A673 (cell line): ENCODE results near the gene EGLN2. TPM values are rescaled to one million over a fixed set of nuclear protein-coding genes. Genes with fewer than 3 reads are reported as not detected.
"Not testable (repeated sequence)": the region's sequence is repeated elsewhere in the genome, so short reads cannot be mapped to it uniquely, and the experiment has no call there.

Experiments
- BruUV-seq: library from RNA; stranded (reverse); fragments of 400-500 nt; replicated peaks from 2 replicates; lab custom pipeline; 2021; lab: Mats Ljungman, UMichigan
- CTCF ChIA-PET: fragments of 300-600 bp; sonication (Branson Sonifier 250); formaldehyde crosslinking; loops from one replicate; lab custom pipeline; 2022; ENCODE audit warnings: antibody characterized with exemption; lab: Charles Lee
- POLR2A ChIA-PET: fragments of 300-600 bp; sonication (Branson Sonifier 250); formaldehyde crosslinking; loops from one replicate; lab custom pipeline; 2022; ENCODE audit warnings: antibody characterized with exemption; ENCODE audit not compliant: low non-redundant PET; lab: Charles Lee
- DNase-seq: peaks from one replicate; pipeline ENCODE4 v3.0.0-alpha.2; 2015; ENCODE audit warnings: low spot score
- H3K27ac ChIP-seq: fragments of 200-600 bp; sonication (generic); 2 replicates; pipeline ENCODE4 v1.5.1; 2016; ENCODE audit warnings: mixed run types, low read depth, mild to moderate bottlenecking, mixed read lengths, antibody characterized with exemption, low read length; ENCODE audit not compliant: poor library complexity, severe bottlenecking
- H3K27me3 ChIP-seq: fragments of 200-600 bp; sonication (generic); replicated peaks from 2 replicates; pipeline ENCODE4 v1.6.1; 2017; ENCODE audit warnings: mixed run types, low read depth, mild to moderate bottlenecking, mixed read lengths, antibody characterized with exemption, low read length; ENCODE audit not compliant: insufficient read depth, poor library complexity
- H3K36me3 ChIP-seq: fragments of 200-600 bp; sonication (generic); 2 replicates; pipeline ENCODE4 v1.6.1; 2016; ENCODE audit warnings: mixed run types, mild to moderate bottlenecking, mixed read lengths, antibody characterized with exemption, low read length; ENCODE audit not compliant: insufficient read depth, poor library complexity, severe bottlenecking
- H3K4me1 ChIP-seq: fragments of 200-600 bp; sonication (generic); 2 replicates; pipeline ENCODE4 v1.6.1; 2017; ENCODE audit warnings: mixed run types, mild to moderate bottlenecking, mixed read lengths, antibody characterized with exemption, low read length; ENCODE audit not compliant: insufficient read depth, poor library complexity, severe bottlenecking
- H3K4me3 ChIP-seq: fragments of 200-600 bp; sonication (generic); 2 replicates; pipeline ENCODE4 v1.5.1; 2016; ENCODE audit warnings: low read depth, mixed run types, mild to moderate bottlenecking, mixed read lengths, low read length; ENCODE audit not compliant: poor library complexity, severe bottlenecking
- H3K9me3 ChIP-seq: fragments of 200-600 bp; sonication (generic); 2 replicates; pipeline ENCODE4 v1.6.1; 2016; ENCODE audit warnings: mixed run types, low read depth, mild to moderate bottlenecking, mixed read lengths, antibody characterized with exemption, low read length; ENCODE audit not compliant: poor library complexity, severe bottlenecking
- EZH2 ChIP-seq: fragments of 200-600 bp; sonication (generic); IDR thresholded peaks from 2 replicates; pipeline ENCODE4 v1.6.1; 2017; ENCODE audit warnings: borderline replicate concordance, low read depth, mild to moderate bottlenecking, mixed read lengths, antibody characterized with exemption, low read length; ENCODE audit not compliant: poor library complexity, severe bottlenecking
- intact Hi-C: fragments of 100-400 bp; cut with micrococcal nuclease; formaldehyde crosslinking; loops from one replicate; pipeline ENCODE4 v1.10.0; 2022; ENCODE audit not compliant: unreplicated experiment
- total RNA-seq: library from RNA; stranded (reverse); gene quantifications from 2 replicates; pipeline ENCODE4 v1.2.3, GENCODE V29; 2021
- TF ChIP-seq, protein P1 (sequence below): fragments of 300-800, 200-600 bp; sonication (generic); conservative IDR thresholded peaks from 2 replicates; pipeline ENCODE4 v1.5.1; 2017; ENCODE audit warnings: low read depth, mild to moderate bottlenecking, antibody characterized with exemption, low read length, moderate library complexity, mixed read lengths

EGLN2 gene
- total RNA-seq, 1 experiment from 2014 or later = 113 TPM

DNA sequence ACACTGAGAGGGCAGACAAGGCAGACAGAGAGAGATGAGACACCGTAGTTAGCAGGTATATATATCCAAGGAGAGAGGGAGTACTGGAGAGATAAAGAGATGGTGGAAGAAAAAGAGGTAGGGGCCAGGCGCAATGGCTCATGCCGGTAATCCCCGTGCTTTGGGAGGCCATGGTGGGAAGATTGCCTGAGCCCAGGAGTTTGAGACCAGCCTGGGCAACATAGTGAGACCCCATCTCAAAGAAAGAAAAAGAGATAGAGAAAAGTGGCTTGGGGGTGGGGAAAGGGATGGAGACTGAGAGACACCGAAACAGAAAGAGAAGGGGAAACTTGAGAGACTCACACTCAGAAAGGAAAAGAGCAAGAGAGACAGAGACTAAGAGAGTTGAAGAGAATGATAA, 18.4 kb upstream of the EGLN2 start:
- DNase-seq = no peak
- no peaks in the 10 kb centered on the region for H3K36me3 ChIP-seq
- peaks cover 12% of the 10 kb centered on the region for H3K4me1 ChIP-seq
- no peak for TF ChIP-seq EZH2
- TF ChIP-seq, protein P1, sequence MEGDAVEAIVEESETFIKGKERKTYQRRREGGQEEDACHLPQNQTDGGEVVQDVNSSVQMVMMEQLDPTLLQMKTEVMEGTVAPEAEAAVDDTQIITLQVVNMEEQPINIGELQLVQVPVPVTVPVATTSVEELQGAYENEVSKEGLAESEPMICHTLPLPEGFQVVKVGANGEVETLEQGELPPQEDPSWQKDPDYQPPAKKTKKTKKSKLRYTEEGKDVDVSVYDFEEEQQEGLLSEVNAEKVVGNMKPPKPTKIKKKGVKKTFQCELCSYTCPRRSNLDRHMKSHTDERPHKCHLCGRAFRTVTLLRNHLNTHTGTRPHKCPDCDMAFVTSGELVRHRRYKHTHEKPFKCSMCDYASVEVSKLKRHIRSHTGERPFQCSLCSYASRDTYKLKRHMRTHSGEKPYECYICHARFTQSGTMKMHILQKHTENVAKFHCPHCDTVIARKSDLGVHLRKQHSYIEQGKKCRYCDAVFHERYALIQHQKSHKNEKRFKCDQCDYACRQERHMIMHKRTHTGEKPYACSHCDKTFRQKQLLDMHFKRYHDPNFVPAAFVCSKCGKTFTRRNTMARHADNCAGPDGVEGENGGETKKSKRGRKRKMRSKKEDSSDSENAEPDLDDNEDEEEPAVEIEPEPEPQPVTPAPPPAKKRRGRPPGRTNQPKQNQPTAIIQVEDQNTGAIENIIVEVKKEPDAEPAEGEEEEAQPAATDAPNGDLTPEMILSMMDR = no peak
- POLR2A ChIA-PET = no interaction called here
- H3K27ac ChIP-seq = no peak overlapping the region
- H3K9me3 ChIP-seq = no peaks in the 10 kb centered on the region
- H3K4me3 ChIP-seq = no peak overlapping the region
- no peaks in the 10 kb centered on the region for H3K27me3 ChIP-seq
- BruUV-seq = no TSS peak
- intact Hi-C loops = no loop called here
- CTCF ChIA-PET = no interaction called here

DNA sequence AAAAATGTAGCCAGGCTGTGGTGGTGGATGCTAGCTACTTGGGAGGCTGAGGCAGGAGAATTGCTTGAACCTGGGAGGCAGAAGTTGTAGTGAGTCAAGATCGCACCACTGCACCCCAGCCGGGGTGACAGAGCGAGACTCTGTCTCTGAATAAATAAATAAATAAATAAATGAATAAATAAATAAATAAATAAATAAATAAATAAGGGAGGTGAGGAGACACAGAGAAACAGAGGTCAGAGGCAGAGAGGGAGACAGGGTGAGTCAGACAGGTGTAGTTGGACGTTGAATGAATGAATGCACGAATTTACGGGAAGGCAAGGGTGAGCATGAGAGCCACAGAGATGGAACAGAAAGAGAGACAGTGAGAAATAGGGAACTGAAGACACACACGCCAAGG, 17.9 kb upstream of the EGLN2 start:
- CTCF ChIA-PET = no interaction called here
- no TSS peak for BruUV-seq
- H3K27ac ChIP-seq = no peak overlapping the region
- H3K36me3 ChIP-seq = no peaks in the 10 kb centered on the region
- POLR2A ChIA-PET = no interaction called here
- H3K4me3 ChIP-seq = no peak overlapping the region
- no peaks in the 10 kb centered on the region for H3K9me3 ChIP-seq
- H3K4me1 ChIP-seq = peaks cover 12% of the 10 kb centered on the region
- DNase-seq = no peak
- H3K27me3 ChIP-seq = no peaks in the 10 kb centered on the region
- intact Hi-C loops = no loop called here
- no peak for TF ChIP-seq EZH2
- TF ChIP-seq, protein P1 = no peak

- no TSS peak for BruUV-seq
- H3K4me3 ChIP-seq = no peak overlapping the region
- no peak overlapping the region for H3K27ac ChIP-seq
- ChIA-PET POLR2A (no interaction called here), CTCF (no interaction called here)
- no peaks in the 10 kb centered on the region for H3K27me3 ChIP-seq
- peaks cover 4% of the 10 kb centered on the region for H3K4me1 ChIP-seq
- intact Hi-C loops = no loop called here
- TF ChIP-seq, protein P1 = no peak
- no peak for TF ChIP-seq EZH2
- H3K36me3 ChIP-seq = no peaks in the 10 kb centered on the region
- no peaks in the 10 kb centered on the region for H3K9me3 ChIP-seq
- no peak for DNase-seq
These were observed 15.3 kb upstream of the EGLN2 start for GRCh38 chr19:40783711-40784110.

DNA sequence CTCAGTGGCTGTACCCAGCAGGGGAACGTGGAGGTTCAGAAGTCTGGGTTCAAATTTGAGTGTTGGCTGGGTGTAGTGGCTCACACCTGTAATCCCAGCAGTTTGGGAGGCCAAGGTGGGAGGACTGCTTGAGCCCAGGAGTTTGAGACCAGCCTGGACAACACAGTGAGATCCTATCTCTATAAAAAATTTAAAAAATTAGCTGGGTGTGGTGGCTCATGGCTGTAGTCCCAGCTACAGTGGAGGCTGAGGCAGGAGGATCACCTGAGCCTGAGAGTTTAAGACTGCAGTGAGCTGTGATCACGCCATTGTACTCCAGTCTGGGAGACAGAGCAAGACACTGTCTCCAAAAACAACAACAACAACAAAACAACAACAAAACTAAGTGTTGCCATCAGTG, 14.8 kb upstream of the EGLN2 start:
- H3K27me3 ChIP-seq, DNase-seq, CTCF ChIA-PET, BruUV-seq, intact Hi-C loops, POLR2A ChIA-PET, H3K4me3 ChIP-seq, H3K4me1 ChIP-seq, H3K36me3 ChIP-seq, H3K27ac ChIP-seq, H3K9me3 ChIP-seq: not testable (repeated sequence)
